ENCODE measurements around the gene SERPINE2.

The SERPINE2 gene

DNA sequence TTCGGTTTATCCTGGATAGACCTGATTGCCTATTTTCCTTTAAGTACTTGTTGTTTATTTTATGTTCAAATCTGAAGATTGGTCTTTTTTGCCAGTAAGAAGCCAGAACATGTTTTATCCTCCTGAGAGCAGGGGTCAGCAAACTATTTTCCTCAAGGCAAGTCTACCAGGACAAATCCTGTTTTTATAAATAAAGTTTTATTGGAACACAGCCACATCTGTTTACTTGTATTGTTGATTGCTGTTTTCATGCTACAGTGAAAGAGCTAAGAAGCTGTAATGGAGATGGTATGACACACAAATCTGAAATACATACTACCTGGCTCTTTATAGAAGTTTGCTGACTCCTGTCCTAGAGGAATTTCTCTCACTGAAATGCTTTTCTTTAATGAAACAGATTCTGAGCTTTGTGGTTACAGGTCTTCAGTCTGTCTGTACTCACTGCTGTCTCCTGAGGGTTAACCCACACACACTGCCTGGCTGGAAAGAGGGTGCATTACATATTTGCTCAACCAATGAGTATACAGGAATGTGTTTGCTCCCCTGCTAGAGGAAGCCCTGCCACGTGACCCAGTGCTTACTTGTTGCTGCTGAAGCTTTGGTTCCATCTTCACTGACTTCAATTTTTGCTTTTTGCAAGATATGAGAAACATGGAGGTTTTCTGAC lies 59.2 kb downstream of the SERPINE2 start:
- no peak for DNase-seq (ENCODE audit: low read depth in 2 of 3, low spot score in 1 of 3)

DNA sequence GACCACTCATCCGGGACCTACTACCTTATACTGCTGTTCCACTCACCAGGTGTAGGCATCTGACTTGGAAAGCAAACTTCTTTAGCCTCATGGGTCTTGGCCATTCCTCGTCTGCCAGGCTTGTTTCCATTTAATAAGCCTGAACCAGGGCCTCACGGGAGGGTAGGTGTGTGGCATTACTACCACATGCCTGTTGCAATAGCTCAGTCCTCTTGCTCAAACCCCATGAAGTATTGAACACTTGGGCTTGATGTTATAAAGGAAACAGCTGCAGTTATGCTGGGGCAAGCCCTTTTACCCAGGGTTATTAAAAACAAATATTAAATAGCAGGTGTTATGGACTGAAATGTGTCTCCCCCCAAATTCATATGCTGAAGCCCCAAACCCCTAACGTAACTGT lies 60.6 kb downstream of the SERPINE2 start:
- no peak for DNase-seq (ENCODE audit: low read depth in 2 of 3, low spot score in 1 of 3)

DNA sequence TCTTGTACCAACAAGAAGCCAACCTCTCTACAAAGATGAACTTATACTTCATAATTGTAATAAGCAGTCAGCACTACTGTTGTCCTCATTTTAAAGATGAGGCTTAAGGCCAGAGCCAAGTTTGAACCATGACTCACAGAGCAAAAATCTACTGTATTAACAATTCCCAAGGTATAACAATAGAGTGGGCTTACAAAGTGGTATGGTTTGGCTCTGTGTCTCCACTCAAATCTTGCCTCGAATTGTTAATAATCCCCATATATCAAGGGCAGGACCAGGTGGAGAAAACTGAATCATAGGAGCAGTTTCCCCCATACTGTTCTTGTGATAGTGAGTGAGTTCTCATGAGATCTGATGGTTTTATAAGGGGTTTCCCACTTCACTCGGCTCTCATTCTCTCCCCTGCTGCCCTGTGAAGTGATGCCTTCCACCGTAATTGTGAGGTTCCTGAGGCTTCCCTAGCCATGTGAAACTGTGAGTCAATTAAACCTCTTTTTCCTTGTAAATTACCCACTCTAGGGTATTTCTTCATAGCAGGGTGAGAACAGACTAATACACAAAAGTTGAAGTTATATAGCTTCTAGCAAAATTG lies 62.4 kb downstream of the SERPINE2 start:
- DNase-seq (ENCODE audit: low read depth in 2 of 3, low spot score in 1 of 3), result no peak

DNA sequence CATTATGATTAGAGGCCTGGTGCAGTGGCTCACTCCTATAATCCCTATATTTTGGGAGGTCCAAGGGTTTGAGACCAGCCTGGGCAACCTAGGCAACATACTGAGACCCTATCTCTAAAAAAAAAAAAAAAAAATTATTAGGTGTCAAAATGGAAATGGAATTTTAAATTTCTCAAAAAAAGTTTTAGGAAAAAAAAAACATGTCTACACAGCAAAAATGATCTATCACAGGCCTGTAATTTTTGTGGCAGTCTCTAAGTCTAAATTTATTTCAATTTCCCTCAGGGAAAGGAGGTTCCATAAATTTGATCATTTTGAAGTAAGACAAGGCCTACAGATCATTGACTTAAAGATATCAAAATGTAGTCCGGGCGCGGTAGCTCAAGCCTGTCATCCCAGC lies 65.5 kb downstream of the SERPINE2 start:
- no peak for DNase-seq (ENCODE audit: low read depth in 2 of 3, low spot score in 1 of 3)

DNA sequence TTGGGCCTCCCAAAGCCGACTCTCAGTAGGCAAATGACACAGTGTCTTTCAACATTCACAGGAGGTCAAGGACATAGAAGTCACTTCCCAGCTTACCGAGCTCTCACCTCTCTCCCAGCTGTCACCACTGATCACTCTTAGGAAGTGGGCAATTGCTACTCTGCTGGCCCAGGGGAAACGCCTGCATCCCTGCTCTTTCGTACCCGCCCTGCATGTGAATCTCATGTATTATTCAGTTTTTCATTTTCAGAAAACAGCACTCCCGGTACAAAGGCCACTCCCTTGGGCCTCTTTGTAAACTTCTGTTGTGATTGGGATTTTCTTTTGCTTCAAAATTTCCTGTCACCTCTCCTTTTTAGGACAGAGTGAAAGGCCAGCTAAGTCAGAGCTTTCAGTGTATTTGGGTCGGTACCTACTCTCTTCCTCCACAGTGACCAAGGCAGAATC lies 66.4 kb downstream of the SERPINE2 start:
- DNase-seq (ENCODE audit: low read depth in 2 of 3, low spot score in 1 of 3), result no peak

DNA sequence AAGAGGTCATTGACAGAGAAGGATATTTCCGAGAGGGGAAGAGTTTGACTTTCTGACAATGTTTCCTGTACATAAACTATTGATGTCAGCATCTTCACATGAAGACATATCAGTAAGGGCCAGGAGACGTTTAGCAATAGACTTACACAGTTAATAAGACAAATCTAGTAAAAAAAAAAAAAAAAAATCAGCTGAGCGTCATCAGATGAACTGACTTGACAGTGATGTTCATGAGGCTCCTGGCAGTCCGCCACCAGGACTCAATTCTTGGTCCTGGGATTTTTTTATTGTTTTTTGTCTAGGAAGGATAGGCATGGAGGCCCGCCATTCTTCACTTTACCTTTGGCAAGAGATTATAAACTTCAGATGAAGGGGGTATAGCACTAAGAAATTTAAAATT lies 67.4 kb downstream of the SERPINE2 start:
- DNase-seq (ENCODE audit: low read depth in 2 of 3, low spot score in 1 of 3), result no peak

DNA sequence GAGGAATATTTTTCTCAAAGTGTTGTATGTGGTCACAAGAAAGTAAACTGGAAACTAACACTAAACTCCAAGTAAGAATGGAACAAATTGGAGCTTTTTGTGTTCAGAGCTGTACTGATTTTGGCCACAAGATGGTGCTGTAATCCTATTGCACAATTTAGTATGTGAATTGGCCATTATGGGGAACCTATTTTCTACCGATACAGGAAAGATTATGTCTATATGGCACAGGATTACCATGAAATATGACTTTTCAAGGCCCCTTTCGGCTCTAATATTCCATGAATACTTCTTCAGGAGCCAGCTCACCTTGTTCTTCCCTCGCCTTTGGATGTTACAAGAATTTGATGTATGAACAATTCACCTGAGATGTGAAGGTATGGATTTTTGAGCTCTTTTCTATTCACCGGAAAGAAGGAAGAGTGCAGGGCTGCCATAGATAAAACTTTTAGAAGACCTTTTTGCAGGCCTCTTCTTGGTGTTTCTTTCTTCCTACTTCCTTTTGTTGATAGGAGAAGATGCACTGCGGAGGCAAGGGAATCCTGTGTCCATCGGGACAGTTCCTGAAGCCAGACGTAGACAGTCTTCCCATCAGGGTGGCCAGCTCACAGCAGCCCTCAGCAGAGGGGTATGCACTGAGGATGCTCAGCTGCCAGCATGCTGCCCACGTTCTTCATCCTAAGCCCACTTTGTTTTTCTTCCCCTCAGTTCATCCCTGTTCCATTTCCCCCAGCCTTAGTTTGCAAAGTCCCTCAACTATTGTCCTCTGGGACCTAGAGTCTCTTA lies 68.5 kb downstream of the SERPINE2 start:
- peak in 2 of 3 donors; percentile 28 to 89 for DNase-seq (ENCODE audit: low read depth in 2 of 3, low spot score in 1 of 3)

DNA sequence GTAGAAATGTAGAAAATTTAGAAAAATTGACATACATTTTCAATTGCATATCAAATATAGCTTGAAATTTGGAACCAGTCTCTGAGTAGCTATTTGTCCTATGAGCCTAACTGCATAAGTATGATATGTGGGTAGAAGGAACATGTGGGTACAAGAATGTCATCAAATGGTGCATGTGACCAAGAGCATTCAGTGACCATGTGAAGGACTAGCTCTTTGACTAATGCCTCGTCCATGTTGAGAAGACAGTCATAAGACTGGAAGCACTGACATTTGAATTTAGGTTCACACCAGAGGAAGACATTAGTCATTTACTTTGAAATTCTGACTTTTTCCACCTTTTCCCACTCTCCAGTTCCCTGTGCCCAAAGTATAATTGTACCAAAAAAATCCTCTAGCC lies 69.2 kb downstream of the SERPINE2 start:
- DNase-seq (ENCODE audit: low read depth in 2 of 3, low spot score in 1 of 3), result no peak

DNA sequence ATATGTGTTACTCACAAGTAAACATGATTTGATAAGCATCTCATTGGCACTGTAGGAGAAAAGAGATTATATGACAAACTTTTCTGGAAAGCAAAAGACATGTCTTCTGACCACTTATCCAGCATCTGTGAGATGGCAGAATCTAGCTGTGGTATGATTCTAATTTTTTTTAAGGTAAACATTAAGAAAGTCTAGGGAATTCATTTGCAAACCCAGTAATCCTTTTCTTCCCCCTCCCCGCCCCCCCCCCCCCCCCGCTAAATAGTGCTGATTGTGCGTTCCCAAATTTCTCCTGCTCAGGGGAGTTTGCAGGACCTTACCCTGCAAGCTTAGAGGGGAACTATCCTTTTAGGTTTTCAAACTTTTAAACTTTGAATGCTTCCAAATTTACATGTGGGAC lies 69.8 kb downstream of the SERPINE2 start:
- no peak for DNase-seq (ENCODE audit: low read depth in 2 of 3, low spot score in 1 of 3)

DNA sequence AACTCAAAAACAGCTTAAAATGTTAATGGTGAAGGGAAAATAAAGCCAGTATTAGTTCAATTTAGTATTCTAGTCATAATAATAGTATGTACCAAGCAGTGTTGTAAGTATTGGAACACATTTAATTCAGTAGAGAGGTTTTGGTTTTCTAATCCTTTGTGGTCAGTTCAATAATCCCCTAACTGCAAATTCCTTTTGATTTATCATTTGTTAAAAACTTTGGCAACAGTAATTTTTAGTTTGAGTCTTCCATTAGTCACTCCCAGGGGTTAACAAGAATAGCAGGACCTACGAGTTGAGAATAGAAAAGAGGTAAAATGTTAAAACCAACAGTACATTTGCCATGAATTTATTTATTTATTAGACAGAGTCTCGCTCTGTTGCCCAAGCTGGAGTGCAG lies 71.1 kb downstream of the SERPINE2 start:
- no peak for DNase-seq (ENCODE audit: low read depth in 2 of 3, low spot score in 1 of 3)

DNA sequence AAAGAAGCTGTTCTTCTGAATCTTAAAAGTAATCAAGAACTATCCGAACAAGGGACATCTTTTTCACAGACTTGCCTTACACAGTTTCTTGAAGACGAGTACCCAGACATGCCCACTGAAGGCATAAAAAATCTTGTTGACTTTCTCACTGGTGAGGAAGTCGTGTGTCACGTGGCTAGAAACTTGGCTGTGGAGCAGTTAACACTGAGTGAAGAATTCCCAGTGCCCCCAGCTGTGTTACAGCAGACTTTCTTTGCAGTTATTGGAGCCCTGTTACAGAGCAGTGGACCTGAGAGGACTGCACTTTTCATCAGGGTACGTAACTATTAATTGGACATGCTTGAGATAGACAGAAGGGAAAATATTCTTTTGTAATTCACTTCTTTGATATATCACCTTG lies 79.4 kb downstream of the SERPINE2 start:
- no peak for DNase-seq (ENCODE audit: low read depth in 2 of 3, low spot score in 1 of 3)

DNA sequence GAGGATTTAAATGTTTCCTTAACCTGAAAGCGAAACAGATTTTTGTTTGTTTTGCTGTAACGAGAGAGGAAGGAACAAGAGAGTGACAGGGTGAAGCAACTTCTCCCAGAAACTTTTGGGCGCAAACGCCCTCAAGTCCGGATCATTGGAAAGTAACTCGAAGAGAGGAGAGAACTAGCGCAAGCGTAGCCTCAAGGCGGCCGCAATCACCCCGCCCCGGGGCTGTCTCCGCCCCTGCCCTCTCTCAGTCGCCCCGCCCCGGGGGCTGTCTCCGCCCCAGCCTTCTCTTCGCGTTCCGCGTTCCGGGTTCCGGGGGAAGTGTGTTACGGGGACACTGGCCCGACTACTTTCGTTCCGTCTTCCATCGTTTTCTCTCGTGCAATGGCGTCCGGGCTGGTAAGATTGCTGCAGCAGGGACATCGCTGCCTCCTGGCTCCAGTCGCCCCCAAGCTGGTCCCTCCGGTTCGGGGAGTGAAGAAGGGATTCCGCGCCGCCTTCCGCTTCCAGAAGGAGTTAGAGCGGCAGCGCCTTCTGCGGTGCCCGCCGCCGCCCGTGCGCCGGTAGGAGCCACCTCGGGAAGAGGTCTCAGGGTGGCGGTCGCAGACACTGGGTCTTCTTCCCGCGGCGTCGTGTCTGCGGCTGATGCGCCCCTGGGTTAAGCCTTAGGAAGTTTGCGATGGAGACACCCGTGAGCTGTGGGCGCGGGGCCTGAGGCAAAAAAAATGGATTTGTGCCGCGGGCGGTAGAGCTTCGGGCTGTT lies 81.8 kb downstream of the SERPINE2 start, which contains the start of gene MRPL44:
MRPL44 (plus strand) TSS at position 372 of the 760 bp plus-strand sequence; CDS start at position 382, 10 bp downstream.
- DNase-seq (ENCODE audit: low read depth in 2 of 3, low spot score in 1 of 3), result peak; percentile 93 to 98 (median 96)

DNA sequence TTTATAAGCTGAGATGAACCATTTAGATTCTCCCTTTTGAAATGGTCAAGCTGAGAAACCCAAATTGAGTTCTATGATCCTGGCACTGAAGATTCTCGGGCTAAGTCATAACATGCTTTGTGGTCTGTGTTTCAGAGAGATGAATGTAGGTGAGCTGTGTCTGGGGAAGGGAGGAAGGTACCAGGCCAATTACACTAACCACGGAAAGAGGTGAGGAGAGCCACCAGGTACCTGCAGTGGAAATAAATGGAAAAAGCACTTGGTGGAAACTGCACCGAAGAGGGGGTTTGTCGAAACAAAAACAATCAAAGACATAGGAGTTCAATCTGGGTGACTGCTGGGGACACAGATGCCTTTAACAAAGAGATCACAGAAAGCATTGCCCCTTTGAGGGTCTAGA lies 82.8 kb downstream of the SERPINE2 start:
- DNase-seq (ENCODE audit: low read depth in 2 of 3, low spot score in 1 of 3), result no peak

DNA sequence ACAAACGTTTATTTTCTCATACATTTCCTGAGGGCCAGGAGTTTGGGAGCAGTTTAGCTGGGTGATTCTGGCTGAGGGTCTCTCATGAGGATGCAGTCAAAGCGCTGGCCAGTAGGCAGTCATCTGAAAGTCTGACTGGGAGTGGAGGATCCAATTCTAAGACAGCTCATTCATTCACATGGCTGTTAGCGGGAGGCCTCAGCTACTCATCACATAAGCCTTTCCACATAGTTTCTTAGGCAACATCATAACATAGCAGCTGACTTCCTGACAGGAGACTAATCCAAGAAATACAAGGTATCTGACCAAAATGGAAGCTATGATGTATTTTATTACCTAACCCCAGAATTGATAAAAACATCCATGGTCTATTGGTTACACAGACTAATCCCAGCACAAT lies 84.7 kb downstream of the SERPINE2 start:
- no peak for DNase-seq (ENCODE audit: low read depth in 2 of 3, low spot score in 1 of 3)

DNA sequence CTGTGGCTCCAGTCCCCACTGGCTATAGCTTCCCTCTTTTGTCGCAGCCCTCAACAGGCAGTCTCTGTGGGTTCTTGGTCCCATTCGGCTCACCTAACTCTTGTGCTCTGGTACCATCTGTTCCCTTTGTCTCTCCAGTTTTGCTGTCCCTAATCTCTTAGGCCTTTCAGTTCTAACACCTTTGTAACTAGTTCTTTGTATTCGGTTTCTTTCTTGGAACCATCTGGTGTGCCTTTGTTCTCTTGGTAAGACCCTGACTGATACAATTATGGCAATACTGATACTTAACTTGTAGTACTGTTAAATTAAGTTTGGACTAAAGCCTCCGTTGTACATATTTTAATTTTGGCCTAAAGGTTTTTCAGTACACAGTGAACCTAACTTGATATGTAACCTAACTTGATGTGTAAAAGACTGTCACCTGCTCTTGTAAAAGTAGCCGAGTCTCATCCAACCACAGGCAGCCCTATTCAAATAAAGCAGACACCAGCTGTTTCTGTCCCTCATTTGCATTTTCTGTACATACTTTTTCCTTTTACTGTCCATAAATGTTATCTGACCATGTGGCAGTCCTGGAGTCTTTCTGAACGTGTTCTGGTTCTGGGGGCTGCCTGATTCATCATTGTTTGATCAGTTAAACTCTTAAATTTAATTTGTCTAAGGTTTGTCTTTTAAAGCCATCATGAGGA lies 86.7 kb downstream of the SERPINE2 start:
- DNase-seq (ENCODE audit: low read depth in 2 of 3, low spot score in 1 of 3), result no peak

DNA sequence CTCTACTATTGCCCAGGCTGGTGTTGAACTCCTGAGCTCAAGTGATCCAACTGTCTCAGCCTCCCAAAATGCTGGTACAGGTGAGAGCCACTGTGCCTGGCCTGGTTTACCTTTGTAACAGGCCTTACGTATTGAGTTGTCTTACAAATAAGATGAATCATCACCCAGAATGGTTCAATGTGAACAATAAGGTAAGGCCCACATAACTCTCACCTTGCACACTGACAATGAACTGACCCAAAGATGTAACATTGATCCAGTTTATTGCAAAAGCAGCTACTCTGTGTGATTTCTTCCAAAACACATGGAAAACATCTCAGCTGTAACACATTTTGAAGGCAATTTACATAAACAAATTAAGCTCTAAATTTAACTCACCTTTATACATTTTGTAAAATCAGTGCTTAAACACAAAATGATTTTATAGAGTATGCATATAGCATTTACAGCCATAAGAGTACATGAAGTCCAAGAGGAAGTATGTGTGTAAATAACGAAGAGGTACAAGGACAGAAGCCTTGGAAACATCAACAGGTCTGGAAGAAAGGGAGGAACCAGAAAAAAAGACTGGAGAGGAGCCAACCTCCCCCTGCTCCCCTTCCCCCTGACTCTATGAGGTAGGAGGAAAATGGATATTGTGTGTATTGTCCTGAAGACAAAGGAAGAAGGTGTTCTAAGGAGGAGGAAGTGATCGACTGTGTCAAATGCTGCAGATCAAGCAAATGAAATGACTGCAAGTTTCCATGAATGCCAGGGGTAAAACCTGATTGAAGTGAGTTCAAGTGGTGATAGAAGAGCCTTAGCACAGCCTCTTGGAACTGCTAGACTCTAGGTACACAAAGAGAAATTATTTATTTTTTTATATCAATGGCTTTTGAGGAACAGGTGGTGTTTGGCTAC lies 88.4 kb downstream of the SERPINE2 start:
- no peak for DNase-seq (ENCODE audit: low read depth in 2 of 3, low spot score in 1 of 3)

DNA sequence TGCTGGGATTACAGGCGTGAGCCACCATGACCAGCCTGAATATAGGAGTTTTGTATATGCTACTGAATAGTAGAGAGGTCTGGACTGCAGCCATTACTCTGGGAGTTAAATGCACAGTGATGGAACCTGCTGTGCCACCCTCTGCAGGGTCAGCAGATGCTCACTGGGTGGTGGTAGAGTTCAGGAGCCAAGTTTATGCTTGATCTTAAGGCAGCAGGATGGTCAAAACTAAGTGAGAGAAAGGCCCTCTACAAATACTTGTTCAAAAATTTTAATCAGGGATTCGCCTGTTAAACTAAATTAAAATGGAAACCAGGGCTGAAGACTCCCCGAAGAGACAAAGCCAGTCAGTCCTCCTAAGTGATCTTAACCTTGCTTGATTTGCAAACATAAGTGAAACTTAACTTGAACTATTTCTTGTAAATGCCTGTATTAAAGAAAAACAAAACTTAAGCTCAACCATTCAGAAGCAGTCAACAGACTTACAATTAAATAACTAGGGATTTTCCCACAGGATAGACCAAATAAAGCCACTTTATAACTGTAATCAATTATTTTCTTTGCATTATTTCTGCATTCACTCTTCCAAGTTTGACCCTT lies 89.7 kb downstream of the SERPINE2 start:
- DNase-seq (ENCODE audit: low read depth in 2 of 3, low spot score in 1 of 3), result no peak

DNA sequence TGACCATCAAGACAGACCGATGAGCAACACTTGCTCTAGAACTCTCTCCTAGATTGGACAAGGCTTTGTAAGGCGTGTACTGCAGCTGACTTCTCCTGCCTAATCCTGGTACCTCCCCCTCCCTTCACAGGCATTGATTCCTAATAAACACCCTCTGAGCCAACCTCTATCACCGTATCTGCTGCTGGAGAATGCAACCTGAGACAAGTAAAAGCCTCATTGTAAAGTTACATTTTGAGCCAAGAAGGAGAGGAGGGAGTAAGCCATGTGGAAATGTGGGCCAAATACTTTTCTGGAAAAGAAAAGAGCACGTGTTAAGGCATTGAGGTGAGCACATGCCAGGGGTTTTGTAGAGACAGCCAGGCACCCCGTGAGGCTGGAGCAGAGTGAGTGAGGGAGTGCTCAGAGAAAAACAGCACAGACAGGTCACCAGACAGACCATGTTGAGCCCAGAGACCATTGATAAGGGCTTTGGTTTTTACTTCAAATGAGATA lies 91.3 kb downstream of the SERPINE2 start:
- DNase-seq (ENCODE audit: low read depth in 2 of 3, low spot score in 1 of 3), result no peak

DNA sequence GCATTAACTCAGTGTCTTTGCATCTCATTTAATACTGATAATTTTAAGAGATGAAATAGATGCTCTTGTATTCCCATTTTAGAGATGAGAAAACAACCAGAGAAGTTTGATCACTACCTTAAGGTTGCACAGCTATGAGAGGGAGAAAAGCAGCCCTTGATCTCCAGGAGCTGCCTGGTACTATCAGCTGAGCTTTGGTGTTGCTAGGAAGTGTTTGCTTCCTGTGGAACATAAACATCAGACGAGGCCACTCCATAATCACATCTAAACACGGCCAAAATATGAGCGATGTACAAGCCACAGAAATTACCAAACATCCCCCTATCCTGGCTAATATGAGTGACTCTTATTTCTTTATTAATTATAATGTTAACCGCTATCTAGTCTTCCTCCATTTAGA lies 93.3 kb downstream of the SERPINE2 start:
- no peak for DNase-seq (ENCODE audit: low read depth in 2 of 3, low spot score in 1 of 3)
